CD4-positive, alpha-beta T cell (primary cell): Measurements from ENCODE around the gene FCHSD2. TPM values are rescaled to one million over a fixed set of nuclear protein-coding genes. Genes with fewer than 3 reads are reported as not detected.

ENCODE experiments used
- ATAC-seq: fragments of 200-7000 bp; cut with Tn5 transposase; one replicate; pipeline ENCODE4 v1.10.0; 2022; ENCODE audit warnings: mild to moderate bottlenecking; ENCODE audit not compliant: poor library complexity
- CTCF ChIA-PET: fragments of 350-600 bp; sonication (Branson Sonifier 250); formaldehyde crosslinking; loops from one replicate; lab custom pipeline; 2021; ENCODE audit warnings: antibody characterized with exemption, inconsistent platforms; lab: Charles Lee
- POLR2A ChIA-PET: fragments of 350-600 bp; sonication (Branson Sonifier 250); formaldehyde crosslinking; loops from one replicate; lab custom pipeline; 2021; ENCODE audit warnings: antibody characterized with exemption, inconsistent platforms; lab: Charles Lee
- DNase-seq, 14 experiments: peaks; one replicate each; pipeline ENCODE4 v3.0.0-alpha.2; 2013 to 2020; ENCODE audit warnings: mixed read lengths in 2 of 14
- H3K27ac ChIP-seq, 2 donors: one replicate each; pipeline versions ENCODE4 v1.5.1 to v1.7.0; 2013; ENCODE audit warnings: low read length in 2 of 2, low read depth in 1 of 2, mild to moderate bottlenecking in 1 of 2
- H3K27me3 ChIP-seq, 2 experiments: 1 replicate in 1 of 2; 2 replicates in 1 of 2; pipeline versions ENCODE4 v1.6.1 to v1.7.0; 2013; ENCODE audit warnings: low read length in 2 of 2, control low read depth in 1 of 2, mild to moderate bottlenecking in 1 of 2, moderate library complexity in 1 of 2; ENCODE audit not compliant: insufficient read depth in 2 of 2, control insufficient read depth in 1 of 2
- H3K36me3 ChIP-seq: one replicate; pipeline ENCODE4 v1.6.1; 2013; ENCODE audit warnings: low read length, control low read depth; ENCODE audit not compliant: insufficient read depth
- H3K4me1 ChIP-seq: one replicate; pipeline ENCODE4 v1.6.1; 2013; ENCODE audit warnings: low read length, control low read depth; ENCODE audit not compliant: insufficient read depth
- H3K4me3 ChIP-seq: one replicate; pipeline ENCODE4 v1.5.1; 2013; ENCODE audit warnings: mild to moderate bottlenecking, low read length, moderate library complexity
- H3K9me3 ChIP-seq, 2 experiments: 1 replicate in 1 of 2; 2 replicates in 1 of 2; pipeline versions ENCODE4 v1.6.1 to v1.7.0; 2013; ENCODE audit warnings: low read length in 2 of 2, mild to moderate bottlenecking in 2 of 2, control low read depth in 1 of 2, moderate library complexity in 1 of 2; ENCODE audit not compliant: control insufficient read depth in 1 of 2, insufficient read depth in 1 of 2
- H3K27ac Mint-ChIP-seq: one replicate; pipeline ENCODE4 v1.8.0; 2020; ENCODE audit warnings: mixed read lengths
- H3K27me3 Mint-ChIP-seq: one replicate; pipeline ENCODE4 v1.8.0; 2021; ENCODE audit warnings: mixed read lengths
- H3K36me3 Mint-ChIP-seq: one replicate; pipeline ENCODE4 v1.8.0; 2021; ENCODE audit warnings: low read depth, mixed read lengths
- H3K4me1 Mint-ChIP-seq: one replicate; pipeline ENCODE4 v1.8.0; 2021; ENCODE audit warnings: low read depth, mixed read lengths
- H3K4me3 Mint-ChIP-seq: one replicate; pipeline ENCODE4 v1.8.0; 2020; ENCODE audit warnings: mild to moderate bottlenecking, mixed read lengths
- H3K9me3 Mint-ChIP-seq: one replicate; pipeline ENCODE4 v1.8.0; 2020; ENCODE audit warnings: mixed read lengths
- CTCF ChIP-seq: fragments of 200-600 bp; IDR thresholded peaks from one replicate; pipeline ENCODE4 v1.8.0; 2022; ENCODE audit warnings: antibody characterized with exemption, mild to moderate bottlenecking
- intact Hi-C, 2 experiments: fragments of 100-400 bp; cut with DNase I in 1 of 2; cut with micrococcal nuclease in 1 of 2; formaldehyde crosslinking; loops; one replicate each; pipeline versions ENCODE4 v1.15.1 to v1.9.0; 2023 to 2025; cut with DNase I, micrococcal nuclease
- total RNA-seq, 174 experiments: library from RNA in 2 of 174; stranded (reverse) in 2 of 174; gene quantifications; one replicate each; pipeline ENCODE4 v1.2.3 and lab custom pipeline; 2021 to 2026

The FCHSD2 gene
- total RNA-seq, 2 experiments from 2014 or later, result 48.6 to 50.7 TPM

- H3K4me1 ChIP-seq, result no peaks in the 10 kb centered on the region
- CTCF ChIA-PET, result no interaction called here
- intact Hi-C loops, result no loop called here
- H3K4me3 ChIP-seq, result no peak overlapping the region
- H3K36me3 ChIP-seq, result peaks cover 38% of the 10 kb centered on the region
- Mint-ChIP-seq H3K4me1 (no peaks in the 10 kb centered on the region), H3K9me3 (no peaks in the 10 kb centered on the region), H3K36me3 (peaks cover 85% of the 10 kb centered on the region), H3K27ac (no peak overlapping the region), H3K4me3 (no peak overlapping the region), H3K27me3 (no peaks in the 10 kb centered on the region)
- TF ChIP-seq CTCF, result no peak
- DNase-seq (no peak), ATAC-seq (no peak)
- no peaks in the 10 kb centered on the region for H3K9me3 ChIP-seq
- H3K27ac ChIP-seq, result no peak overlapping the region
- H3K27me3 ChIP-seq, result no peaks in the 10 kb centered on the region
- POLR2A ChIA-PET, result no interaction called here
Measured at GRCh38 chr11:72885749-72886609, 256.1 kb downstream of the FCHSD2 start.

GRCh38 chr11:72876147-72876546 is 266.0 kb downstream of the FCHSD2 start:
- Mint-ChIP-seq H3K4me3 (no peak overlapping the region), H3K9me3 (no peaks in the 10 kb centered on the region), H3K27ac (no peak overlapping the region), H3K36me3 (peaks cover 59% of the 10 kb centered on the region), H3K4me1 (peaks cover 10% of the 10 kb centered on the region), H3K27me3 (no peaks in the 10 kb centered on the region)
- DNase-seq (no peak), ATAC-seq (no peak)
- intact Hi-C loops, result no loop called here
- Histone ChIP-seq H3K27me3 (no peaks in the 10 kb centered on the region), H3K4me1 (no peaks in the 10 kb centered on the region), H3K9me3 (peaks cover 0 to 3% of the 10 kb centered on the region in 2 experiments), H3K27ac (no peak overlapping the region), H3K4me3 (no peak overlapping the region), H3K36me3 (no peaks in the 10 kb centered on the region)
- ChIA-PET POLR2A (no interaction called here), CTCF (no interaction called here)
- TF ChIP-seq CTCF, result no peak

DNA sequence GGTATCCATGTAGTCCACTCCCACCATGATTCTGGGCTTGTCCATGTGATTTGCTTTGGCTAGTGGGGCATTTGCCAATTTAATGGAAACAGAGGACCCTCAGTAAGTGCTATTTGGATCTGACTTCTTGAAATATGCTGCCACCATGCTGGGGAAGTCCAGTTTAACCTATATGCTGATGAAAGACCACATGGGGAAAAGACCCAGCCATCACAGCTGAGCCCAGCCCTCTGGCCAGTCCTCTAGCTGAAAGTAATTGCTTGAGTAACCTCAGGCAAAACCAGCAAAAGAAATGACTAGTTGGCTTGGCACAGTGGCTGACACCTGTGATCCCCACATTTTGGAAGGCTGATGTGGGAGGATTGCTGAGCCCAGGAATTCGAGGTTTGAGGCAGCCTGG is 266.4 kb downstream of the FCHSD2 start:
- no peaks in the 10 kb centered on the region for H3K27me3 ChIP-seq
- ATAC-seq (no peak), DNase-seq (no peak)
- Mint-ChIP-seq H3K9me3 (no peaks in the 10 kb centered on the region), H3K27me3 (no peaks in the 10 kb centered on the region), H3K27ac (no peak overlapping the region), H3K4me1 (peaks cover 14% of the 10 kb centered on the region), H3K36me3 (peaks cover 59% of the 10 kb centered on the region), H3K4me3 (no peak overlapping the region)
- ChIA-PET POLR2A (interaction anchor here (1.0 kb wide), 1 partner anchor 267 kb away, joined by 3 read pairs; the partner anchor contains the start of gene FCHSD2), CTCF (no interaction called here)
- TF ChIP-seq CTCF, result no peak
- intact Hi-C loops, result no loop called here
- H3K4me3 ChIP-seq, result no peak overlapping the region
- H3K27ac ChIP-seq, result no peak overlapping the region
- peaks cover 0 to 3% of the 10 kb centered on the region in 2 experiments for H3K9me3 ChIP-seq
- H3K4me1 ChIP-seq, result no peaks in the 10 kb centered on the region
- H3K36me3 ChIP-seq, result no peaks in the 10 kb centered on the region
